GM21367 (cell line): ENCODE data around the gene APOBEC2.

ENCODE experiments used
- ATAC-seq: cut with Tn5 transposase; IDR thresholded peaks from one replicate; pipeline ENCODE4 v1.9.1; 2021; ENCODE audit not compliant: unreplicated experiment

APOBEC2 gene

DNA sequence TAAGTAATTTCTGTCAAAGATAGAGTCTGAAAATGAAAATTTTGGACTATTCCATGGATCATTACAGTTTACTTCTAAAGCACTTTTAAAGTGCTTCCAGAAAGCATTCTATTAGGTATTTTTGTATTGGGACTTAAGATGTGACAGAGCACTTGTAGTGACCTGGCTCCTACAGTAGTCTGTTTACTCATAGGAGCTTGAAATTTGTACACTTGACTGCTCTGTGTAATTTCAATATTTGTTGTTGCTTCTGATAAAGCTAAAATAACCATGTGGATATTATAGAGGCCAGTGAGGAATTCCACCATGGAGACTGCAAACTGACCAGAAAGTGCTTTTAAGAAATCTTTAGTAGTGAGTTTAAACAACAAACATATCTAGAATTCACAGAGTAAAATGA lies 30.1 kb downstream of the APOBEC2 start:
- no peak for ATAC-seq

DNA sequence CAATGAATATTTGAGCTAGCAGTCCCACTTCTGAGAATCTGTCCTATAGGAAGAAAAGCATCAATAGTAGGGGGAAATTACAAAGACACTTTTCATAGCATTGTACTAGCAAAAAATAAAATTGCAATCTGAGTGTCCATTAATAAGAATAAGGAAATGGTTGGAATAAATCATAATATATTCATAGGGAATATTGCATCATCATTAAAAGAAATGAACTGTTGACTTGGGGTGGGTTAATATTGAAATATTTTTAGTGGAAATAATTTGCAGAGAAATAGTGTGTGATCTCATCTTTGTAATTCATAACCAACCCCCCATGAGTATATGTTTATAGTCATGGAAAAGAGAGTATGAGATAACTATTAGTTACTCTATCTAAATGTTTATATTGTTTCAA lies 32.2 kb downstream of the APOBEC2 start:
- no peak for ATAC-seq

DNA sequence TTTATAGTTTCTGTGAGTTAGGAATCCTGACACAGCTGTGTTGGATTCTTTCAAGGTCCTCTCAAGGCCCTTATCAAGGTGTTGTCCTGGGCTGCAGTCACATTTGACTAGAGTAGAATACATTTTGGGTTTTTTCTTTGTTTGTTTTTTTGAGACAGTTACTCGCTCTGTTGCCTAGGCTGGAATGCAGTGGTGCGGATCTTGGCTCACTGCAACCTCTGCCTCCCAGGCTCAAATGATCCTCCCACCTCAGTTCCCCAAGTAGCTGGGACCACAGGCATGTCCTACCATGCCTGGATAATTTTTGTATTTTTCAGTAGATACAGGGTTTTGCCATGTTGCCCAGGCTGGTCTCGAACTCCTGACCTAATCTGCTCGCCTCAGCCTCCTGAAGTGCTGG lies 35.4 kb downstream of the APOBEC2 start:
- ATAC-seq: no peak

DNA sequence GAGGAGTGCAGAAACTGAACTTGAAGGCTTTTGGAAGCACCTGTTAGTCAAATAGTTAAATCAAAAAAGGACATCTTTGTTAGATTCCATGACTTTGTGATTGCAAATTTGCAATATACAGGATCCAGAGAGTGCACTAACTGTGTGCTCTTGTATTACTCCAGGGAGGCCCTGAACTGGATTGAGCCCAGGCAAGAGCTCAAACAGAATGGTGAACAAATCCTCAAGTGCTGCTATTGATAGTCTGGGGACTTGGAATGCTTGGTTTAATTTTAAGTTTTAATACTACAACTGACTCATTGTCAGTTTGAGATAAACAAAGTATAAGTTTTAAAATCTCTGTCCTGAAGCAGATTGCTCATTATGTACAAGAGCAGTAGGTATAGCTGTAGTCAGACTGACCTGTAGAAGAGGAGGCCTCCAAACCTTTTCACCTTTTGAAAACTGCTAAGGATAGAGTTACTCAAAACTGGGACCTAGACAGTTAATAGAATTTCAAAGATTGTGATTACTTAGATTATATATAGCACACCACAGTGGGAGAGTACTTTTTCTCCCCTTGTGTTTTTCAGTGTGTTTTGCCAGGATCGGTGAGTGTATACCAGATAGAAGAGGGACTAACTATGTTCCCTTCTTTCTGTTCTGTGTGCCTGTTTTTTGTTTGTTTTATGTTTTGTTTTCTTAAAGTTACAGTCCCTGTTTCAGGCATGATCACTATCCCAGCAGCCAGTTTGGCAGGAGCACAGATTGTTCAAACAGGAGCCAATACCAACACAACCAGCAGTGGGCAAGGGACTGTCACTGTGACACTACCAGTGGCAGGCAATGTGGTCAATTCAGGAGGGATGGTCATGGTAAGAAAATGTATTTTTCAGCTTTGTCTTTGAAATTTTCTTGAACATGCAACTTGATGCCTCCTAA lies 38.1 kb downstream of the APOBEC2 start:
- ATAC-seq: no peak

DNA sequence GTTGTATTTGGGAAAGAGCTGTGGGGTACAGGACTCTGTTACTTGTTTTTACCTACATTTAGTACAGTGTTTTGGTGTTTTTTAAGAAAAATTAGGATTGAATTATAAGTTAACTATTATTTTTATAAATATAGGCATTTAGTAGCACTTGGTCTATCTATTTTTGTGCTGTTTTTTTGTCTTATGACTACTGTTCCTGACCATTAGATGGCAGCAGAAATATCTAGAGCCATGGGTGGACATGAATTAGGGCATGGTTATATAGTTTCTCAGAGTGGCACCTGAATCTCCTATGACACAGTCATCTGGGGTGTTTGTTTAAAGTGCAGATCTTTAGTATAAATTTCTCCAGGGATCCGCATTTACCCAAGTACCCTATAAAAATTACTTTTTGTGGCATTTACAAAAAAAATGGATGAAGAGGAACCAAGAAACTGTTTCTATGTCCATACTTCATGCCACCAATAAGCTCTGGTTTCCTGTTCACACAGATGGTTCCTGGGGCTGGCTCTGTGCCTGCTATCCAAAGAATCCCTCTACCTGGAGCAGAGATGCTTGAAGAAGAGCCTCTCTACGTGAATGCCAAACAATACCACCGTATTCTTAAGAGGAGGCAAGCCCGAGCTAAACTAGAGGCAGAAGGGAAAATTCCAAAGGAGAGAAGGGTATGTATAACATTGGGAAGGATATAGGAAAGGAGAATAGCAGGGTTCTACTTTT lies 39.6 kb downstream of the APOBEC2 start:
- ATAC-seq: no peak

DNA sequence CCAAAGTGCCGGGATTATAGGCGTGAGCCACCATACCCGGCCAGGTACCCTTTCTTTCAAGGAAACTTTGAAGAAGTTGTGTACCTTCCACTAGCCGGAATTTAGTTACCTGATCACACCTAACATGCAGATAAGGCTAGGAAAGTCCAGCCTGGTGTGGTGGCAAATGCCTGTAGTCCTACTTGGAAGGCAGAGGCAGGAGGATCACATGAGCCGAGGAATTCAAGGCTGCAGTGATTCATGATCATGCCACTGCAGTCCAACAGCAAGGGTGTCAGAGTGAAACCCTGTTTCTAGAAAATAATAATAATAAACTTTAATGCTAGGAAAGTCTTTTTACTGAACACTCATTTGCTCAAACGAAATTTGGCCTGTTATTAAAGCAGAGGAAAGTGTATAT lies 40.7 kb downstream of the APOBEC2 start:
- no peak for ATAC-seq

DNA sequence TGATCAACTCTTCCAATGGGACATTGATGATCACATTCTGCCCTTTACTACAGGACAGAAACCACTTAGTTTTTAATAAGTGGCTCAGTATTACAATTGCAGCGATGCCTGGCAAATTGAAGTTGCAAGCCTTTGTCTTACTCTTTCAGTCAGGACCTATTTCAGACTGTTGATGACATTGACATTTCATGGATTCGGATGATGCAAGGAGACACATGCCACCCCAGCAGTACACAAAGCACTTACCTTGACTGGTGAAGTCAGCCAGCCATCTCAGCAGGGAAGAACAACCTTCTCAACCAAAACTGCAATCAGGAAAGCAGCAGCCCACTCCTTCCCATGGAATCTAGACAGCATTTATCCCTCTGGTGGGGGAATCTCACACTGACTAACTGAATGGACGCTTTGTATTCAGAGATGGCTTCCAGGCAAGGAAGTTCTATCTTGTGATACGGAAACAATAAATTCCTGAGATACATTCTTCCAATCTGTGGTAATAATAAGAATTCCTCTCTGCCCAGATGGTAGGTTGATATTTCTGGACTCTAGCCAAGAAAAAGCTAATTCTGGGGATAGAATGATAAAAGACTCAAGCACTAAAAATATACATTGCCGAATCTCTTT lies 44.6 kb downstream of the APOBEC2 start:
- no peak for ATAC-seq

DNA sequence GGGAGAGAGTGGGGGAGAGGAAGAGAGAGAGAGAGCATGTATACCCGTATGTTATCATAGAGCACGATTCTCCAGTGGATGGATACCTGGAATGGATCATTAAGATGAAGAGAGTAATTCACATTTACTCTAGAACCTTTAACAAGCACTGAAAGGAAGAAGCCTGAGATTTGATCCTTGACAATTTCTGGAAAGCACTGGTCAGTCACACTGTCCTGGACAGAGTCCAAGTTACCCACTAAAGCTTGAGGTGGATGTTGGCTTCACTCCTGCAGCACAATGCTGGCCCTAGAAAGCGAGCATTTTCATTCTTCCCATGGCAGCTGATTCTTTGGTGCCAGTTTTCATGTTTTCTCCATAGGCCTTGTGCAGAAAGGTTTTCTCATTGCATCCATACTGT lies 45.4 kb downstream of the APOBEC2 start:
- no peak for ATAC-seq

DNA sequence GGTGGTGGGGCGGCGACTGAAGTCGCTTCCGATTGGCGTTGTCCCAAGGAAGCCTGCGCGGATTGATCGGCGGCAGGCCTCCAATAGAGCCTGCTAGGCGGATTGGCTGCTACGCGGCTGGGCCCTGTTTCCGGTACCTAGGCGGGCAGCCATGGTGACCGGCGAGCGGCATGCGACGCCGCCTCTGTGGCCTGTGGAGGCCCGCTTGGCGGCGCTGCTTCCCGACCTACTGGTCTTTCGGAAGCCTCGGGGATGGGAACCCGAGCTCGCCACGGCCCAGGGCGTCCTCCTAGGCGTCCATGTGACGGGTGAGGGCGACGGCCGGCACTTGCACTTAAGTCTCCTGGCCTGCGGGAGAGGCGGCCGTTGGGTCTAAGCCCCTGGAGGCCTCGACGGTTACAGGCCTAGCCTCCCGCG lies 47.9 kb downstream of the APOBEC2 start:
- no peak for ATAC-seq

DNA sequence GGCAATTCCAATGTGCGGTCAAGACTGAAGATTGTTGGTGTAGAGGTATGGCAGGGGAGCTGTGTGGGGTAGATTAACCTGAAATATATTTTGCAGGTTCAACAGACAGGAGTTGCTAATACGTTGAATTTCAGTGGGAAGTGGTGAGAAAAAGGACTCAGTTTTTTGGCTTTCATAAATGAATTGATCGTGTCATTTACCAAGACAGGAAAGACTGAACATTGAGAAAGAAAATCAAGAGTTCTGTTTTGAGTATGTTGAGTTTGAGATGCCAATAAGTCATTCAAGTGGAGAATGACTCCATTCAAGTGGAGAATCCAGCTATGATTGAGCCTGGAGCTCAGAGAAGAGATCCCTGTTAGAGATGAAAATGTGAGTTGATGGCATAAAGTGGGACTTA lies 50.8 kb downstream of the APOBEC2 start:
- no peak for ATAC-seq

DNA sequence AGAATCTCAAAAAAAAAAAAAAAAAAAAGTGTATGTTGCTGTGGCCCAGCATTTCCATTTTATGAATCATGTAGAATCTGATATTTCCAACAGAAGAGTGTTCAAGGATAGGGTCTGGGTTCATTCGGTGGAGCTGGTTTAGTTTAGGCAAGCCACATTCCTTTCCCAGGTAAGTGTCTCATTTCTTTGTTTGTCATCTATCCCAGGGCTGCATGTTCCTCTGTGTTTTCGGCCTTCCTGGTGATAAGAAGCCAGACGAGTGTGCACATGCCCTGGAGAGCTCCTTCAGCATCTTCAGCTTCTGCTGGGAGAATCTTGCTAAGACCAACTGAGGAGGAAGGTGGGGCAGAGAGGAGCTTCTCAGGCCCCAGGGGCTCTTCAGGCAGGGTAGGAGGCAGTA lies 58.0 kb downstream of the APOBEC2 start:
- ATAC-seq: no peak
